NCI-H460 (cell line): ENCODE measurements around the gene WHRN. TPM values are rescaled to one million over a fixed set of nuclear protein-coding genes. Genes with fewer than 3 reads are reported as not detected.

Experiments
- DNase-seq: peaks from one replicate; pipeline ENCODE4 v3.0.0-alpha.2; 2016; ENCODE audit warnings: low read depth; ENCODE audit errors: extremely low read depth
- polyA plus RNA-seq: library from polyadenylated mRNA; depleted of rRNA; stranded (reverse); fragments of >200 nt; gene quantifications from 2 replicates; pipeline ENCODE4 v1.2.3, GENCODE V29; 2014; cell fraction: nucleus; rRNA removed
- total RNA-seq: library from RNA; depleted of rRNA; stranded (reverse); fragments of >200 nt; shearing (Covaris generic); gene quantifications from 2 replicates; pipeline ENCODE4 v1.2.3, GENCODE V29; 2014; rRNA removed

The WHRN gene
- total RNA-seq: 7.2 and 8.1 TPM in 2 replicates
- 15.9 and 18.8 TPM in 2 replicates for polyA plus RNA-seq

DNA sequence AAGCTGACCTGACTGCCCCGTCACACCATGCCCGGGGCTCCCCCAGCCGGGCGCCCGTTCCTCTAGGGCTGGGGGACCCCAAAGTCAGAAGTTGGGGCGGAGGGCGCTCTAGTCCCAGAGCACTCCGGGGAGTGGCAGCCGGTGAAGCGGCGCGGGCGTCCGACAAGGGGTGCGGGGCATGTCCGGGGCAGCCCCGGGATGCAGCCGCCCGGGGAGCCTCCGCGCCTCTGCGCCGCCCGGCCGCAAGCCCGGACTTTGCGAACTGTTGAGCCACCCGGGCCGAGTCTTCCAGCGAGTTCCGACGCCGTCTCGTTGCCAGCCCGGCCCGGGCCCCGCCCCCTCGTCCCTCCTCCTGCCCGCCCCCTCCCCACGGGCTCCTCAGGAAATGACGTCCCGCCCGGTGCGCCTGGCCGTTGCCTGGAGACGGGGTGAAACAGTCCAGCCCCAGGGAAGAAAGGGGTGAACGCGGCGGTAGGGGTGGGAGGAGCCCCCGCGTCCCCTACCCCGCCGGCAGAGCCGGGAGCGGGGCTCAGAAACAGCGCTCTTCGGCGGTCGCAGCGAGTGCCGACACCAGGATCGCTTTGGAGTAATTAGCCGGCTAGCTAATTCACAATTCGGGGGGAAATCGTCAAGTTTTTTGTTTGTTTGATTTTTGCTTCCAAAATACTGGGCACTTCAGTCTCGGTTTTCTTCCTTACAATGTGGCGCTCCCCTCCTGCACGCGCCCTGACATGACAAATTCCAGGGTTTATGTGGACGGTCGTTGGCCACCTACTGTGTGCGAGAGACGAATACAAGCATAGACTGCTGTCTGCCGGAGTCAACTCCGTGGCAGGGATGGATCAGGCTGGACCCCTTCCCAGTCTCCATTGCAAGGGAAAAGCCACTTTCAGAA, at the start of gene WHRN:
TSS of gene WHRN (minus strand) at position 287 of the 895 bp plus-strand sequence. CDS start 672 bp downstream, outside the sequence.
- peak; percentile 90 for DNase-seq

DNA sequence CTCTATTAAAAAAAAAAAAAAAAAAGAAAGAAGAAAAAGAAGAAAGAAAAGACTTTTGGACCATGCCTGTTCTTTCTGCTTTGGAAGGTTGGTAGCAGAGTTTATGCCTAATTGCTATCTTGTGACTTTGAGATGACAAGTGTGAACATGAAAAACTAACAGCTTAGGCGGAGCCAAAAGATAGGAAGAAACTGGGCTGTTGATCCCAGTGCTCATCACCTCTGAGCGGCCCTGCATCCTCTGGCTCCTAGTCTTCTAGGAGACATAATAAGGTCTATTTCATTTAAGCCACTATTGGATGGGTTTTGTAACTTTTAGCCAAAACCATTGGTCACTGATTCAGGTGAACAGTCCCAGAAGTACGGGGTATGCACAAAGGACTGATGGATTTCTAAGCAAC, 47.9 kb upstream of the WHRN start:
- no peak for DNase-seq

DNA sequence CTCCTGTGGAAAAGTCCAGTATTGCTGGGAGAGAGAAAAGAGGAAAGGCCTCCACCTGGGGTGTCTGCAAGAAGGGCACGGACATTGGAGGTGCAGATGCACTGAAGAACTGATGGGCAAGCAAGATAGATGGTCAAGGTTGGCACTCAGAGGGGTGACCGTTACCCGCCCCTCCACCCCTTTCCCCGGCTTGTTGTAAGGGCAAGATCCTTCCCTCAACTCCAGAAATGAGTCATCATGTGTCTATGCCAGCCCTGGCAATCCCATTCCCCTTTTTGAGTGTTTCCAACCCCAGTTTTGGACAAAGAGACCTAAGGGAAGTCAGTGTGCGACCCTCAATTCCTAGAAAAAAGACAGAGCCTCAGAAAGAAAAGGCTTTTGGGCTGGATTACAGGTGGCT, 47.4 kb upstream of the WHRN start:
- no peak for DNase-seq

DNA sequence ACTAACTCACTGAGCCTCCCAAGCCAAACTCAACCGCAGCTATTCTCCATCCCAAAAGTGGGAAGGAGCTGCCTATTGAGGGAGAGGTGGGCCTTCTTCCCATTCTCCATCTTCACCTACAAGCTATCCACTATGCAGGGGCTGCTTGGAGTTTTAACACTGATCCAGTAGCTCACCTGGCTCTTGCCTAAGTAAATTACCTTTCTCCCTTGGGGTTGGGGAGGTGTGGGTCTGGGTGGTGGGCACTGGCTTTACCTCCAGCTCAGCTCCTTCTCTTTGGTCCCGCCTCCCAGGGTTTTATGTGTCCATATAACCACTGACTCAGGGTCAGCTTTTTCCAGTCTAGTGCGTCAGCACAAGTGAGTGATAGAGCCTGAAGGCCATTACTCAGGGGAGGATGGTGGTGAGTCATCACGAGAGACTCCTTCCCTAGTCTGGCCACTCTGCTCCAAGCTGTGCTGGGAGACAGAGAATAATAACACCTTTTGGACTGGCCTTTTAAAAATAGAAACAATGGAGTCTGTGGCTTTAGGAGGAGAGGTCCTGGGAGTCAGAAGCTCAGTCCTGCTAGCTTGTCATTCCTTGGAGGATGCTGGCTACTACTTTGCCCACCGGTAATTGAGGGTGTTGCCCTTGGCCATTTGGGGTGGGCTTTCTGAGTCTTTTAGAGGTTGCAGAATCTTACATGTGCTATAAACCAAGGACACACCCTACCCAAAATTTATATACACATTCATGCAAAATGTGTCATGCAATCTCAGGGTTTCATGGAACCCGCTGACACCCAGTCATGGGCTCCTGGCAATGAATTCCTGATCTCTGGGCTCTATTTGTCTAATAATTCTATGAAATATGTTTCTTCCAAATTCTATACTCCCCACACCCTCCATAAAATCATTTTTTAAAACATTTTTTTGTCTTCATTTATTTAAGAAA, 46.7 kb upstream of the WHRN start:
- DNase-seq: peak; percentile 93

DNA sequence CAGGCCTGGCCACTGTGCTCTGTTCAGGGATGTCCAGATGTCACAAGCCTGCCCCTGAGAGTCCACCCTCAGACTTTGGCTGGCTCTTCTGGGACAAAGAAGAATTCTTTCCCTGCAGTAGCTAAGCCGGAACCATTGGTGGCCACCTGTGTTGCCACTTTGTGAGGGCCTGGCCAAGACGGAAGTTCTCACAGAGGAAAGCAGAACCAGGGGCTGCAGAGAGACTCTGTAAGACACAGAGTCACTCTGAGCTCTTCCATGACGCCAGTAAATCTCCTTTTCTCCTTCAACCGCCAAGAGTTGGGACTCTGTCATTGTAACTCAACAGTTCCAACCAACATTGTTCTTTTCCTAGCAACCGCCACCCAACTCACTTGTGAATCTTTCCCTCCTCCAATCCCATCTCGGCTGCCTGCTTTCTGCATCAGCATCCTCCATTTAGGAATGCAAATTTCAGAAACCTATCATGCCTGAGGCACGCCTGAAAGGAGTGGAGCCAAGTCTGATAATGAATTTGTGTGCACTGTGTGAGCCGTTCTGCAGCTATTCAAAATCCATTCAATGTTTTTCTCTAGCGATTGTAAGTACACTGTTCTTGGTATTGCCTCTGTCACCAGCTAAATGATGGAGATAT, 44.5 kb upstream of the WHRN start:
- DNase-seq: no peak

DNA sequence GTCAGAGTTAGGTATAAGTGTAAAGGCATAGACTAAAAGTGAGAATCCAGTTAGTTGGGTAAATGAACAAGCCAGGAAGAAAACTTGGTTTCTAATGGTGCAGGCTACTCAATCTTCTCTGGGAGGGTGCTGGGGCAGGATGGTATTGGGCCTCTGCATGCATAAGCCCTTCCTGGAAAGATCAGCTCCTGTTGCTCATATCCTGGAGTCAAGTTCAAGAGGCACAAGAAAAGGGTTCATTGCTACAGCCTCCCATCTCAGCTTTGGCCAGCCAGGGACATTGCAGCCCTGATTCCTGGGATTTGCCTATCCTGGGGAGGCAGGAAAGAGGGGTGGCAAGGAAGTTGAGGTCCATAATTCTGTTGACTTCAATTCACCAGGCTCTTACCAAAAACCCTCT, 41.6 kb upstream of the WHRN start:
- DNase-seq: no peak

DNA sequence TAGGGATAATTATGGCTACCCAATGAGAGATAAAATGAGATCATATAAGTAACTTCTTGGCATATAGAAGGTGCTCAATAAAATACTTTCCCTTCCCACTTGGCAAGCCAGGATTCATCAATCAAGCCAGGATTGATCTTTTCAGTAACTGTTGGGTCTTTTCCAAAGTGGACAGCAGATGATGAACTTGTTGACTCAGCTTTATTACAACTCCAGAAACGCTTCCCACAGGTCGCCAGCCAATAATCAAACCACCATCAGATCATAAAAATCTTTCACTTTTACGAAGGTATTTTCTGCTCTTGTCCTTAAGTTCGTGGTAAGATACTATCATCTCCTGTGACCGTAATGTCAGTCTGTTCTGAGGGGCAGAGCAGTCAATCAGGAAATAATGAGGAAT, 39.8 kb upstream of the WHRN start:
- DNase-seq: no peak

DNA sequence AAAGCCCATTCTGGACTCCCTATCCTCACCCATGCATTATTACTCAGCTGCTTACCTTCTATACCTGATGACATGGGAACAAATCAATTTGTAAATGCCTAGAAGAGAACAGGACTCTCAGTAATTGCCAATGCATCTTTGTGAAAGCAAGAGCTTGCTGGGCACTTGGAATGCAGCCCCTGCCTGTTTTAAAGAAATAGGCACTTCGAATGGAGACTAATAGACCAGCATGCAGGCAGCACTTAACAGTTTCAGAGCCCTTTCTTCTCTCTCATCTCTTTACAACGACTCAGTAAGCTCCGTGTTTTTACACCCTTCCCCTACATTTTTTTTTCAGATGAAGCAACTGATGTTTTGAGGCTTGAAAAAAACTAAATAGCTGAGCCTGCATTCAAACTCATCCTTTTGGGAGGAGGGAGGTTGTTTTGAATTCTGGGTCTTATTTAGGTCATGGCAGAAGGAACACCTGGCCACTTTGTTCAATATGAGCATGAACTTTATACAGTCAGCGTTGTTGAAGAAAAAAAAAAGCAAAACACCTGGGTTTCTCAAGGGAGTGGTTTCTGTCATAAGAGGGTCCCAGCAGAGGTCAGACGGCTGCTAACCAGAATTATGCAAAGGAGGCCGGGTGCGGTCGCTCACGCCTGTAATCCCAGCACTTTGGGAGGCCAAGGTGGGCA, 34.6 kb upstream of the WHRN start:
- DNase-seq: no peak

DNA sequence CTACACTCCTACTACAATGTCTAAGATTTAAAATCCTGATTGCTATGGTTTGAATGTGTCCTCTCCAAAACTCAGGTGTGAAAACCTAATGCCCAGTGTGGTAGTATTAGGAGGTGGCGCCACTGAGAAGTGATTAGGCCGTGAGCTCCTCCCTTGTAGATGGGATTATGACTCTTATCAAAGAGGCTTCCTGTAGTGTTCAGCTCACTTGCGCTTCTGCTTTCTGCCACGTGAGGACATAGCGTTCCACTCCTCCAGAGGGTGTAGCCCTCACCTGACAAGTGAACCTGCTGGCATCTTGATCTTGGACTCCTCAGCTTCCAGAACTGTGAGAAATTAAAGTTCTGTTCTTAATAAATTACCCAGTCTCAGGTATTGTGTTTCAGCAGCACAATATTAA, 33.0 kb upstream of the WHRN start:
- DNase-seq: peak; percentile 26

DNA sequence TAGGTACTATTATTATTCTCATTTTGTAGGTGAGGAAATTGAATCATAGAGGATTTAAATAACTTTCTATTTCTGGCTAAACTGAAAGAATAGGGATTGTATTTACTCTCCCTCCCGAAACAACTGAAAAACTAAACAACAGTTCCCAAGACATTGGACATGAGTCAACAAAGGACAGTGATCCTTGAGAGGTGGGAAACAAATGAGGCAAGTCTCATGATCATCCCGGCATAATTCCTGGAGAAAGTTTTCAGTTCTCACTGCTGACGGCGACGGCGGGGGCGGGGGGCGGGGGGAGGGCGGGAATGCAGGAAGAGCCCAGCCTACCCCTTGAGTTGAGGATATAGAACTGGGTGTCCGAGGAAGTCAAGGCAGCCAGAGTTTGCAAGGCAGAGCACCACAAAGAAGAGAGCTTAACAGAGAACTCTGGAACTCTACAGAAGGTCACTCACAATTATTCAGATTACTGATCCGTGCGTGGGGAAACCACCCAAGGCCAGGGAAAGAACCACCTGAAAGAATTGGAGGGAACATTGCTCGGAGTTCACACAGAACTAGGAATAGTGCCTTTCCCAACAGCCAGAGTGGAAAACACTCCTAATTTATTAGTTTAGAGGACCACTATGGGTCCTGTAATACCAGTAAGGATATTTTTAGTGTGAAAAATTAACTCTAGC, 27.4 kb upstream of the WHRN start:
- no peak for DNase-seq

DNA sequence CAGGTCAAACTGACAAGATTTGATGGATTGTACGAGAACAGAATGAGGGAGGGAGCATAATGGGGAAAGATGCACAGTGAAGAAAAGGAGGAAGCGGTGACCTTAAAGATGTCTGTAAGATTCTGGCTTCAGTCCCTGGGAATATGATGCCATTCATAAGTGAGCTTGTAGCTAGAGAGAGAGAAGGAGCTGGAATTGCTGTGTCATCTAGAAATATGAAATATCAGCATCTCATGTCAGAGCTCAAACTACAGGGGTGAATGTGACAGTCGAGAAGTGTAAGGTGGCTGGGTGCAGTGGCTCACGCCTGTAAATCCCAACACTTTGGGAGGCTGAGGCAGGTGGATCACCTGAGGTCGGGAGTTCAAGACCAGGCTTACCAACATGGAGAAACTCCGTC, 24.0 kb upstream of the WHRN start:
- no peak for DNase-seq

DNA sequence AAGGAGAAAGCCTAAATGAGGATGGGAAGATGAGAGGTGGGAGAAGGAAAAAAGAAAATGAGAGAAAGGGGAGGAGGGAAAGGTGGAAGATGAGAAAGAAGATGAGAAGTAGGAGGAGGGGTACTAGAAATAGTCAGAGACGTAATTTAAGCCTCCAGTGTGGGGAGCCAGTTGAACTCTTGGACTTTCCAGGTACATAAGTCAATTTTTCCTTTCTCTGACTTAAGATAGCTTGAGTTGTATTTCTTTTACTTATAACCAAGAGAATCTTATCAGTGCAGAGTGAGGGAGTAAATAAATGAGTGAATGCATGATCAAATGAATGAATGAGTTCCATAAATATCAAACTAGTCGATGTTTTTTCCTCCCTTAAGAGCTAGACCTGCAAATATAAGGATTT, 21.5 kb upstream of the WHRN start:
- DNase-seq: no peak

DNA sequence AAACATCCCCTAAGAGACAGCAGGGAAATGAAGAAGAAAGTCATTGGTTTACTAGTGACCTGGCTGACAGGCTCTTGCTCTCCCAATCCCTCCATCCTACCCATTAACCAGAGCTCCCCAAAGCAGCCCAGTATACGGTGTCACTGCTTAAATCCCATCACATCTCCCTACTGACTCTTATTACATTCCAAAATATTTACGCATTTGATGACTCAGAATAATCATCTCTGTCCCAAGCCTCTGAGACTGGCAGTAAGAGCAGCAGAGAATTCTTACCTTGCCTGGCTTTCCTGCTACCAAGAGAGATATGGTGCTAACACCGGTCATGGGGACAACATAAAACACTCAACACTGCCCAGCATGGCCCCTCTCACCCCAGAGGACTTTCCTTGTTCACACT, 20.2 kb upstream of the WHRN start:
- no peak for DNase-seq

DNA sequence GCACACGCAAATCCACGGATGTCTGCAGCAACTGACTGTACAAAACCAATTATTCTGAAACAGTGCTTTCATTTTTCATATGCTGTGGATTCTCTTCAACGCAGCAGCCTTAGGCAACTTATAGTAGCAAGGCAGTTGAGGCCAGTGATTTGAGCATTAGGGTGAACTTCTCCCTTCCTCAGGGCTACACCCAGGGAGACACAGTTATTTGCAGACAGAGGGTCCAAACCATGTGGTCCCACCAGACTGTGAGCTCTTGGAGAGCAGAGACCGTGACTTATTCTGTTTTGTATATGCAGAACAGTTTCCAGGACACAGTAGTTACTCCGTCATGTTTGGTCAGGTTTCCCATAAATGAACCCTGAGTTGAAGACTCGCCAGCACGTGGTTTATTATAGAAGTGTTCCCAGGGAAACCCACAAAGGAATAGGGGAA, 19.0 kb upstream of the WHRN start:
- DNase-seq: no peak

DNA sequence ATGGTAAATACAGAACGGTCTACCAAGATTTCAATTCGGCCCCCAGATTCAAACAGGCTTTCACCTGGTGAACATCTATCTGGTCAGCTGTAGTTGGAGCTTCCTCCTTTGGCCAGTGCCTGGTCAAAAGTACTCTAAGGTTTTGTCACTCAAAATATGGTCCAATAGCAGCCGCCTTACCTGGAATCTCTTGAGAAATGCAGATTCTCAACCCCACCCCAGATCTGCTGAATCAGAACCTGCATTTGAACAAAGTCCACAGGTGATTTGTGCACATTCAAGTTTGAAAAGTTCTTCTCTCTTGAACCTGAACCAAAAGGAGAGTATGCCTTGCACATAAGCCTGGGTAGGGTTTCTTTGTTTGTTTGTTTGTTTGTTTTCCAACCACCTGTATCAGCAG, 17.6 kb upstream of the WHRN start:
- DNase-seq: no peak

DNA sequence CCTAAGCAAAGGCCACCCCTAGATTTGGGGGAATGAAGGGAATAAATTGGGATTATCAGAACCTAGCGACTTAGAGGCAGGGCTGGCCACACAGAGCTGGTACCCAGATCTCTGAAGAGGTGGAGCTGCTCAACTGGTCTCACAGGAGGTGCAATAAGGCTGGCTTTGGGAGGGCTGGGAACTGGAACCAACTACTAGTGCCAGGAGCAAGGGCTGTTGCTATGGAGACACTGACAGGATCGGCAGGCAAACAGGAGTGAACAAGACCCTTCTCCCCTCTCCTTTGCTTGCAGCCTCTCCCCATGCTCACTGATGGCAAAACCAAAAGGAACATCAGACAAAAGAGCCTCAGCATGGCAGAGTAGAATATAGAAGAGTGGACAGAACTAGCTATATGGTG, 17.0 kb upstream of the WHRN start:
- no peak for DNase-seq

DNA sequence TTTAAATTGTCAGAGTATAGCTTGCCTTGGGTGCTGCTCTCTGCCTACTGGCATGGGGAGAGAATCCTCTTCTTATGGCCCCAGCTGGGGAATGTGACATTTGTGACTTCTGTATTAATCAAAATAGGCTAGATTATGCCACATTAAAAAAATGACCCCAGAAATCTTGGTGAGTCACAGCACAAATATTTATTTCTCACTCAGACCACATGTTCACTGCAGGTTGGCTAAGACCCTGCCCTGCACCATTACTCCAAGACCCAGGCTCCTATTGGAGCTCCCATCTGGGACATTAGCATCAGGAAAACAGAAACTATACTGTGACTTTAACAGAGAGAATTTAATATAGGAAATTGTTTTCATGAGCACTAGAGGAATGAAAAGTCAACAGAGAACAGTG, 16.6 kb upstream of the WHRN start:
- DNase-seq: no peak

DNA sequence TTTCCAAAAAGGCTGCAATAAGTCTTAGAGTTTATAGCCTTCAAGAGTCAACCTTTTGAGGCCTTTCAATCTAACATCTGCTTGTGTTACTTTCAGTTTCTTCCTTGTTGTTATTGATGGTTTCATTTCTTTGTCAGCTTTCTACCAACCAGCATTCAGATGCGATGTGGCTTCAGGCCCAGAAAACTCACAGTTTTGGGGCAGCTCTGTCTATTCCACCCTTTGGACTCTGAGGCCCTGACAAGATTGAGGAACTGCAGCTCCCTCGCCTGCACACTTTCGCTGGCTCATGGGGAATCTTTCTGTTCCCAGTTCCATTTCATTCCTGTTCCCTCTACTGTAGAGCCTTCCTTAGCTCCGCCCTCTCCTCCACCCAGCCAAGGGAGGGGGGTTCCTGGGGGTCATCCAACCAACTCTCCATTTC, 13.3 kb upstream of the WHRN start:
- DNase-seq: no peak

DNA sequence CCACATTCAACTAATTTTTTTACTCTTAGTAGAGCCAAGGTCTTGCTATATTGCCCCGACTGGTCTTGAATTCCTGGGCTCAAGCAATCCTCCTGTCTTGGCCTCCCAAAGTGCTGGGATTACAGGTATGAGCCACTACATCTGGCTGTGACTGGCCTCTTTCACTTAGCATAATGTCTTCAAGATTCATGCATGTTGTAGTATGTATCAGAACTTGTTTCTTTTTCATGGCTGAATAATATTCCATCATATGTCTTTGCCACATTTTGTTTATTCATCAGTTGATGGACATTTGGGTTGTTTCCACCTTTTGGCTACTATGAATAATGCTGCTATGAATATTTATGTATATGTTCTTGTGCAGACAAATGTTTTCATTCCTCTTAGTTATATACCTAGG, 12.8 kb upstream of the WHRN start:
- no peak for DNase-seq

DNA sequence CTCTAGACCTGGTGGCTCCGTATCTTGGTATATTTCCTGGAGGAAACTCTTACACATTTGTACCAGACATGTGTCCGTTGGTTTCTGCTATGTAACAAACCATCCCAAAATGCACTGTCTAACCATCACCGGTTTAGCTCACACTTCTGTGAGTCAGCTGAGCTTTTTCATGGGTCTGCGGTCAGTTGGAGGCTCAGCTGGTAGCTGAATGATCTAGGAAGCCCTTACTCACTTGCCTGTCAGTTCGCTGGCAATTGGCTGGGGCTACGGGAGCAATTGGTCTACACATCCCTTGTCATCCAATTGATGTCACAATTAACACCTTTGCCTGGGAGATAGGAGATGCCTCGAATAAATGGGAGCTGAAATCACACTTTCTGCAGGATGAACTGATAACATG, 11.6 kb upstream of the WHRN start:
- no peak for DNase-seq
